Stimulated activated naive CD4-positive, alpha-beta T cell treated with Interleukin-2 at 50 U/mL for 16 hours (primary cell): Measurements from ENCODE around the gene GAL.

Source experiments
- DNase-seq: peaks from one replicate; lab custom pipeline; 2025; lab: John Stamatoyannopoulos, UW

The GAL gene

GRCh38 chr11:68682531-68682961 lies 1.8 kb upstream of the GAL start:
- DNase-seq: no peak

GRCh38 chr11:68683121-68683520 lies 1.2 kb upstream of the GAL start:
- no peak for DNase-seq

- no peak for DNase-seq
Observed at GRCh38 chr11:68683536-68684384, 584 bp upstream of the GAL start.

GRCh38 chr11:68685656-68686380 lies 1.5 kb downstream of the GAL start:
- DNase-seq: no peak

- DNase-seq: no peak
Observed at GRCh38 chr11:68686486-68686885, 2.1 kb downstream of the GAL start.

- no peak for DNase-seq
Observed at GRCh38 chr11:68687311-68687710, 3.0 kb downstream of the GAL start.

GRCh38 chr11:68687986-68688385 lies 3.6 kb downstream of the GAL start:
- DNase-seq: no peak

- DNase-seq: no peak
Observed at GRCh38 chr11:68688881-68689280, 4.5 kb downstream of the GAL start.

- no peak for DNase-seq
Observed at GRCh38 chr11:68689737-68690625, 5.6 kb downstream of the GAL start.

- no peak for DNase-seq
Observed at GRCh38 chr11:68690671-68691401, 6.5 kb downstream of the GAL start.

- DNase-seq: no peak
Observed at GRCh38 chr11:68691402-68691784, 7.0 kb downstream of the GAL start.

GRCh38 chr11:68692115-68692514 lies 7.8 kb downstream of the GAL start:
- no peak for DNase-seq

GRCh38 chr11:68692871-68693483 lies 8.6 kb downstream of the GAL start:
- no peak for DNase-seq

- no peak for DNase-seq
Observed at GRCh38 chr11:68693484-68693882, 9.1 kb downstream of the GAL start.

GRCh38 chr11:68694431-68695297 lies 10.3 kb downstream of the GAL start:
- DNase-seq: no peak

GRCh38 chr11:68695531-68695930 lies 11.2 kb downstream of the GAL start:
- DNase-seq: no peak

GRCh38 chr11:68698993-68699392 lies 14.6 kb downstream of the GAL start:
- DNase-seq: no peak

GRCh38 chr11:68704887-68705286 lies 20.5 kb downstream of the GAL start:
- no peak for DNase-seq

GRCh38 chr11:68707527-68707926 lies 23.2 kb downstream of the GAL start:
- DNase-seq: no peak

- no peak for DNase-seq
Observed at GRCh38 chr11:68709062-68709461, 24.7 kb downstream of the GAL start.
